D341Med (cell line): ENCODE results near the gene IGFBPL1.

Experiments used
- DNase-seq: peaks from one replicate; pipeline ENCODE4 v3.0.0; 2012; ENCODE audit warnings: low spot score

IGFBPL1 gene

GRCh38 chr9:38432922-38433510, 8.8 kb upstream of the IGFBPL1 start:
- peak; percentile 52 for DNase-seq

GRCh38 chr9:38431116-38431515, 6.9 kb upstream of the IGFBPL1 start:
- no peak for DNase-seq

DNA sequence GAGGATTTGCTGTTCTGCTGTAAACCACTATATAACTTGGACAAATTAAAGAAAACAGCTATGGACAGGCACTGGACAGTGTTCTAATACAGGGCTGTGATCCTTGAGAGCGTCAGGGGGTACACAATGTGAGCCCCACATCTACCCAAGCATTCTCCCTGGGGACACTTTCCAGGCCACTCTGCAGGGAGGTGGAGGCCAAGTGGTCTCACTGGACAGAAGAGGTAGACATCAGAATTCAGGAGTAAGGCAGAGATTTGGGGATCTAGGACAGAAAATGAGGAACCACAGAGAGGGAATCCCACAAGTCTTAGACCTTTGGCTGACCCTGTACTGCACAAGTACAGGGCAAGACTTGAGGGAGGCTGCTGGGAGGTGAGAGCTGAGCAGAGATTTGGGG, 3.8 kb upstream of the IGFBPL1 start:
- DNase-seq: no peak

GRCh38 chr9:38424918-38425317, 664 bp upstream of the IGFBPL1 start:
- no peak for DNase-seq

GRCh38 chr9:38423273-38423972, 831 bp downstream of the IGFBPL1 start:
- DNase-seq: no peak

DNA sequence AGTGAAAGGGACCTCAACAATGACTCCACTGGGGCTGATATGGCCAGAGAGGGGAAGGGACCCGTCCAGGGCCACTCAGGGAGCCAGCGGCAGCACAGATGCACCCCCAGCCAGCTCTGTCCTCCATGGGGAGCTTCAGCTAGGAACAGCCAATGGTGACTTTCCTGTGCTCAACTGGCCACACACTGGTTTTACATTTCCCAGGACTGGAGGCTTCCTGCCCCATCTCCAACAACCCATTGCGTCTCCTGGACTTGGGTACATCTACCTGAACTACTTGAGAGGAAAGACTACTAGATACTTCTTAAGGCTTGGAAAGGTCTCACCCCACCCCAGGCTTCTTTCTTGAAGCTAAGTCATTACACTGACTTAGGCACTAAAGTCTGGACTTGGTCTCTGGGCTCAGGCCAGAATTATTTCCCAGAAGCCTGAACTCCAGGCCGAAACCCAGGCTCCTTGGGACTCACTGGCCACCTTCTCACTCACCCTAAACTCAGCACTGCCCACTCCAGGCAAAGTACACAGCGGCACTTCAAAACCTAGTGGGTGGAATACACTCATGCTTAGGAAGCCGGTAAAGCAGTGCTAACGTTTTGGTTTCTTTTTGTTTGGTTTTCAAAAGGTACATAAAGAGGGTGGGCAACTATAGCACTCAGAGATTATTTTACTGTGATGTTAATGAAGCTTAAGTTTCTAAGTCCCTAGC, 1.5 kb downstream of the IGFBPL1 start:
- DNase-seq: no peak

- peak; percentile 48 for DNase-seq
These were observed 2.6 kb downstream of the IGFBPL1 start for GRCh38 chr9:38421498-38422211.

GRCh38 chr9:38419181-38419580, 5.1 kb downstream of the IGFBPL1 start:
- DNase-seq: no peak

DNA sequence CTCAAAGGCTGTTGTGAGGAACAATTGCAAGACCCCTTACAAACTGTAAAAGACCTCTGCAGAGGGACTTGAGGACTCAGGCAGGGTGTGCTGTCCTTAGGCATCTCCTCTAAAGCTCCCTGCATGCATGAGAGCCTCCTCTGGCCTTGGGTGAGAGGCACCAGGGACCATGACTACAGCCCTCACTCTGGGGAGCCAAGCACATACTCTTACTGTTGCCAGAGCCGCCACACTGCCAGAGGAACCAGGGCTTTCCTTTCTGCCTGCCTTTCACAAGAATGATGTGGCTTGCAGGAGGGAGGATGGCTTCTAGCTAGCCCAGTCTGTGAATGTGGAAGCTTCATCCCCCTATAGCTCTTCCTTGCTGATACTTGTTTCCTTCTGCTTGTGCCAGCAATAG, 5.9 kb downstream of the IGFBPL1 start:
- no peak for DNase-seq

- peak; percentile 56 for DNase-seq
These were observed 7.0 kb downstream of the IGFBPL1 start for GRCh38 chr9:38417003-38417945.

DNA sequence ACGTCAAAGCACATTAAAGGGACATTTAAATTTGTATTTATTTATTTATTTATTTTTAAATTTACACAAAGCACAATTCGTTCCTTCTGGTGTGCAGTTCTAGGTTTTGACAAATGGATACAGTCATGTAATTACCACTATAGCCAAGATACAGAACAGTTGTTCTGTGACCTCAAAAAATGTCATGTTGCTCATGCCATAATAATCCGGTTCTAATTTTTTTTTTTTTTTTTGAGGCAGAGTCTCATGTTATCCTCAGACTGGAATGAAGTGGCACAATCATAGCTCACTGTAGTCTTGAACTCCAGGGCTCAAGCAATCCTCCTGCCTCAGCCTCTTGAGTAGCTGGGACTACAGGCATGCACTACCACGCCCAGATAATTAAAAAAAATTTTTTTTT, 7.8 kb downstream of the IGFBPL1 start:
- DNase-seq: no peak

DNA sequence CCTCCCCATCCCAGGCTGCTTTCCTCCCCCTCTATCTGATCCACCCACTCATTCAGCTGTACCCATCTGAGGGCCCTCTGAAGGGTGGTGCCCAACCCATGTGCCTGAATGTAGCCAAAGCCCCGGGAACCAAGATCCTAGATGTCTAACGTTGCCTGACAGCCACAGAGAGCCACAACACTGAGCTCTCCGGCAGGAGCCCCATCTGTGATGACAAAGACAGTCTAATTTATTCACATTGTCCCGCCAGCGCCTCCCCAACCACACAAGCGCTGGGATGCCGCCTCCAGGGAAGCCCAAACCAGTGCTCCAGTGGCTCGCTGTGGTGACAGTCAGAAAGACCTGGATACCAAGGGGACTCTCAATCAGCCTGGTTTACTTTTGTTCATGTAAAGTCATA, 8.4 kb downstream of the IGFBPL1 start:
- DNase-seq: no peak

DNA sequence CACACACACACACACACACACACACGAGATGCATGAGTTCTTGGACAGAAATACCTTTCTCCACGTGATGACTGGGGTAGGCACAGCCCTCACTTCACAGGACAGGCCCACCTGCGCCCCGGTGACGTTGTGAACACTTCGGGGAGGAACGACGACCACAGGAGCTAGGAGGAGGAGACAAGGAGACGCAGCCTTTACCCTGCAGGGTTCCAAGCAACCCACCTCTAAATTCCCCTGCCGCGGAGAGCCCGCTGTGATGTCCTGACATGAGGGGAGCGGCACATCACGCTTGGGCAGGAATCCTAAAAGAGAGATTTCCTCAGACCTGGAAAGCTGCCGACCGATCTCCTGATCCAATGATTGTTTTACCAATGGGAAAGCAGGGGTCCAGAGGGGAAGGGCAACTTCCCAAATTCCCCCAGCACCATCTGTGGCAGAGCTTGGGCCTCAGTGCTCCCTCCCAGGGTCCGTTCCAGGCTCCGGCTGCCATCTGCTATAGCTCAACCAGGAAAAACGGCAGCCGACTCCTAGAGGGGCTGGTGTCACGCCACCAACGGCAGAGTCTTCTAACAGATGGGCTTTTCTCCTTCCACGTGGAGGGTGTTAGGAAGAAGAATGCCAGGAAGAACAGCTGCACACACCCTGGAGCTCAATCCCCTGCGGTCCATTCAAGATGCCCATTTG, 10.1 kb downstream of the IGFBPL1 start:
- DNase-seq: peak; percentile 81

- no peak for DNase-seq
These were observed 11.0 kb downstream of the IGFBPL1 start for GRCh38 chr9:38413283-38413682.

GRCh38 chr9:38412751-38413150, 11.5 kb downstream of the IGFBPL1 start:
- DNase-seq: peak; percentile 64

- no peak for DNase-seq
These were observed 15.5 kb downstream of the IGFBPL1 start for GRCh38 chr9:38408719-38409118.

GRCh38 chr9:38406476-38407186, 17.6 kb downstream of the IGFBPL1 start:
- no peak for DNase-seq

DNA sequence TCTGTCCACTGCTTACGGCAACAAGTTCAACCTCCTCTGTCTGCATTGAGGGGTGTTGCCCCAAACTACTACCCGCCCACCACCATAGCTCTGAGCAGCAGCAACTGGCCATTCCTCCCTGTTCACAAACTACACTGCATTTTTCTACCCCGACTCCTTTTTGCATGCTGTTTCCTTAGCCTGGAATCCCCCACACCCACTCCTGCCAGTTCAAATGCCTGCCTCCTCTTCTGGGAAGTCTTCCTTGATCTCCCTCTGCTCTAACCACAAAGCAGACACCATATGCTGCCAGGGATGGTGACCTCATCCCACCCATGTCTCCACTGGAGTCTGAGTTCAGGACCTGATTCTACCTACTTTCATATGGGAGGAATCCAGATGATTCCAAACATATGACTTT, 18.5 kb downstream of the IGFBPL1 start:
- DNase-seq: no peak

- DNase-seq: no peak
These were observed 19.9 kb downstream of the IGFBPL1 start for GRCh38 chr9:38404314-38404713.

GRCh38 chr9:38401994-38402393, 22.3 kb downstream of the IGFBPL1 start:
- DNase-seq: no peak
